Heart left ventricle (tissue), 13 donors: ENCODE results near the gene KCNH3.

ENCODE experiments used
- CTCF ChIP-seq, 12 donors: fragments of 200-600 bp; sonication (generic) in 4 of 12; IDR thresholded peaks; one replicate each; pipeline versions ENCODE4 v1.5.0 to v1.8.0; 2018 to 2022; ENCODE audit warnings: antibody characterized with exemption in 12 of 12, mild to moderate bottlenecking in 5 of 12
- POLR2A ChIP-seq, 2 donors: fragments of 450-650 bp; IDR thresholded peaks; one replicate each; pipeline ENCODE4 v1.6.1; 2017; ENCODE audit warnings: antibody characterized with exemption in 2 of 2, mild to moderate bottlenecking in 2 of 2, moderate library complexity in 2 of 2
- donor health status: ischemic (EF 13 %, LVEDD 7.1; RV severe dilation, severe dysfunction).
- donor health status: DM: no; HTN: yes; CAD: no.
- donor health status: DM: no; HTN: no; CAD: no.
- donor health status: ischemic (EF 25% LVEDD 6.9; RV normal size, moderate dysfunction).
- donor health status: ischemic (EF 25% LVEDD 5.7; RV mildly dilated, moderate dysfunction).
- donor health status: ischemic (EF 35%, LVEDD 5.7; RV mildly dilated, moderate dysfunction).
- donor health status: nonischemic (EF 11% LVEDD 7.7; RV severe dilation, severe dysfunction).
- donor health status: DM: yes; HTN: yes; CAD: no.
- donor health status: PGD.
- donor health status: ischemic (EF 29% LVEDD 5.4; RV normal size, mild dysfunction).
- donor health status: nonischemic (EF 23%, LVEDD 6.1; RV moderate dilation, normal function).

GRCh38 chr12:49512546-49512945 is 26.3 kb upstream of the KCNH3 start:
- TF ChIP-seq CTCF (IDR thresholded peaks at IDR 0.05) (no peak), POLR2A (IDR thresholded peaks at IDR 0.05) (no peak)
